WI38 (cell line): ENCODE measurements around the gene MRPL23.
"Not testable (repeated sequence)": the region's sequence is repeated elsewhere in the genome, so short reads cannot be mapped to it uniquely, and the experiment has no call there.

Experiments used
- H3K4me3 ChIP-seq: 2 replicates; pipeline ENCODE4 v1.5.1; 2011; ENCODE audit warnings: low read depth, mild to moderate bottlenecking, control low read depth, low read length
- TF ChIP-seq, protein P1 (sequence below): IDR thresholded peaks from 2 replicates; pipeline ENCODE4 v1.5.1; 2012; ENCODE audit warnings: low read depth, mild to moderate bottlenecking, control low read depth, low read length

The MRPL23 gene

DNA sequence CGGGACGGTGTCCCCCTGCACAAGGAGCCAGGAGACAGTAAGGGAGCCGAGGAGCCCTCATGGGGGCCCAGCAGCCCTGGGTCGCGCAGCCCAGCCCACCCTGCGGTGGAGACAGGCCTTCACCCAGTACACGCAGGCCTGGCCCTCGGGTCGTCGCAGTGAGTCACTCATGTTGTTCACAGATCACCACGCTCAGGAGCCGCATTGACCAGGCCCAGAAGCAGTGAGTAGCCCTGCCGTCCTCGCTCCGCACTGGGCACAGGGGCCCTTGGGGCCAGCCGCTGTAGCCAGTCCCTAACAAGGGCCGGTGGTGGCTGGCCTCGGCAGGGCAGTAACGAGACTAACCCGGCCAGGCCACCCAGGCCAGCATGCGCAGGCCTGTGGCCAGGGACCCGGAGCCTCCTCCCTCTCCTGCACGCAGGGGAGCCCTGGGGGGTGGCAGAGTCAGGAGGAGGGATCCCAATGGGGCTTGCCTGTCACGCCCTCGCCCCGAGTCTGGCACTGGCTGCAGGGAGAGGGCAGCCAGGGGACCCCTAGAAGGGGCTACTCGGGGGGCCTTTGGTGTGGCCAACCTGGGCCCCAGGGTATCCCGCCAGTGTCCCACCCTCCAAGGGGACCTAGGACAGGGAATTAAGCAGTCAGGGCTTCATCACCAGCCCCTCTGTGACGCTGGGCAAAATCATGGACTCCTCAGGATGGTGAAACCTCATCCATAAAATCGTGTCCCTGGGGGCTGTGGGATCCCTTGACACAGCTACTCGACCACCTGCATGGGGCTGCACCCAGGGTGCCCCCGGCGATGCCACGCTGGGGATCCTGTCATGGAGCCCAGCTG is 10.1 kb upstream of the MRPL23 start:
- TF ChIP-seq, protein P1, sequence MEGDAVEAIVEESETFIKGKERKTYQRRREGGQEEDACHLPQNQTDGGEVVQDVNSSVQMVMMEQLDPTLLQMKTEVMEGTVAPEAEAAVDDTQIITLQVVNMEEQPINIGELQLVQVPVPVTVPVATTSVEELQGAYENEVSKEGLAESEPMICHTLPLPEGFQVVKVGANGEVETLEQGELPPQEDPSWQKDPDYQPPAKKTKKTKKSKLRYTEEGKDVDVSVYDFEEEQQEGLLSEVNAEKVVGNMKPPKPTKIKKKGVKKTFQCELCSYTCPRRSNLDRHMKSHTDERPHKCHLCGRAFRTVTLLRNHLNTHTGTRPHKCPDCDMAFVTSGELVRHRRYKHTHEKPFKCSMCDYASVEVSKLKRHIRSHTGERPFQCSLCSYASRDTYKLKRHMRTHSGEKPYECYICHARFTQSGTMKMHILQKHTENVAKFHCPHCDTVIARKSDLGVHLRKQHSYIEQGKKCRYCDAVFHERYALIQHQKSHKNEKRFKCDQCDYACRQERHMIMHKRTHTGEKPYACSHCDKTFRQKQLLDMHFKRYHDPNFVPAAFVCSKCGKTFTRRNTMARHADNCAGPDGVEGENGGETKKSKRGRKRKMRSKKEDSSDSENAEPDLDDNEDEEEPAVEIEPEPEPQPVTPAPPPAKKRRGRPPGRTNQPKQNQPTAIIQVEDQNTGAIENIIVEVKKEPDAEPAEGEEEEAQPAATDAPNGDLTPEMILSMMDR, result no peak
- H3K4me3 ChIP-seq, result no peak overlapping the region

DNA sequence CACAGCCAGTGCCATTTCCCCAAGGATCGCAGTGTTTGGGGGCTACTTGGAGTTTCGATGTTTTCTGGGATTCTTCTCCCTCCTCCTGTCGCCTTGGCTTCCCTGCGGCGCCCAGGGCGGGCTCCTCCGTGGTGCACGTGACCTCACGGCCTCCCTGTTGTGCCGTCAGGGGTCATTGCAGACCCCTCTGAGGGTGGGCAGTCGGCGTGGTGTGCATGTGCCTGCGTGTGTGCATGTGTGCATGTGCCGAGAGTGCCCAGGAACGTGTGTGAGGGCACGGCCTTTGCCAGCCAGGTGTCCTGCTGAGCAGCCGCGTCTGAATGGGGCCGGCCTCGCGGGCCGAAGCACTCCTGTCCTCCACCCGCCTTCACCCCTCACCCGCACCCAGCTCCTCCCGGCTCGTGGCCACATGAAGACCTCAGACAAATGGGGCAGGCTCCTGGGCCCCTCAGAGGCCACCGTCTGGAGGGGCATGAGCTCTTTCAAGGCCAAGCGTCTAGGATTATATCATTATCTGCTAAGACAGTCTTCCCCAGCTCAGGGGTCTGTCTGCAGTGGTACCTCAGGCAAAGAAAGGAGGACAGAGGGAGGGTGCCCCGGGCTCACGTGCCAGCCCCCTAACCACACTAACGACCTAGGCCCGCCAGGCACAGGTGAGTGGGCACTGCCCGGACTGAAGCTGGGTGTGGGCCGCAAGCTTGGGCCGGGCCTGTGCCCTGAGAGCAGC is 9.4 kb upstream of the MRPL23 start:
- no peak overlapping the region for H3K4me3 ChIP-seq
- TF ChIP-seq, protein P1, result no peak

DNA sequence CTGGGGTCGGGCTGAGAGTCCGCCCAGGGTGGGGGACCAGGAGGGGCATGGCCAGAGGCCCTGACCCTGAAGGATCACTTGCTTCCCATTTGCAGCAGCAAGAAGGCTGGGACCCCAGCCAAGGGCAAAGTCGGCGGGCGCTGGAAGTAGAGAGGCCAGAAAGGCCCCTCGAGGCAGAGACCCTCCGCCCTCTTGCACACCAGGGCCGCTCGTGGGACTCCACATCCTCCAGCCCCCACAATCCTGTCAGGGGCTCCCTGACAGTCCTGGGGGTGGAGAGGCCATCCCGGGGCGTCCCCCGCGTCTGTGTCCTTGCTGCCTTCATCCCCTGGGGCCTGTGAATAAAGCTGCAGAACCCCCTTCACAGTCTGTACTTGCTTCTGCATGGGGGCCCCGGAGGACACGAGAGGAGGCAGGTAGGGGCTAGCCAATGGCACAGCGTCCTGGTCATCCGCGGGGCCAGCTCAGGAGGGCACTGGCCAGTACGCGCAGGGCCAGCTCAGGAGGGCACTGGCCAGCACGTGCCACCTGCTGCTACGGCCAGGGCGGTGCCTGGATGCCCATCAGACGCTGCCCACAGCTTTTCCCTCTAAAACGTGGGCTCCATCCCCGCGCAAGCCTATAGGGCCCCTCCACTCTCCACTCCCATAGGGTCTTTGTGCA is 8.7 kb upstream of the MRPL23 start:
- TF ChIP-seq, protein P1, result no peak
- H3K4me3 ChIP-seq, result no peak overlapping the region

DNA sequence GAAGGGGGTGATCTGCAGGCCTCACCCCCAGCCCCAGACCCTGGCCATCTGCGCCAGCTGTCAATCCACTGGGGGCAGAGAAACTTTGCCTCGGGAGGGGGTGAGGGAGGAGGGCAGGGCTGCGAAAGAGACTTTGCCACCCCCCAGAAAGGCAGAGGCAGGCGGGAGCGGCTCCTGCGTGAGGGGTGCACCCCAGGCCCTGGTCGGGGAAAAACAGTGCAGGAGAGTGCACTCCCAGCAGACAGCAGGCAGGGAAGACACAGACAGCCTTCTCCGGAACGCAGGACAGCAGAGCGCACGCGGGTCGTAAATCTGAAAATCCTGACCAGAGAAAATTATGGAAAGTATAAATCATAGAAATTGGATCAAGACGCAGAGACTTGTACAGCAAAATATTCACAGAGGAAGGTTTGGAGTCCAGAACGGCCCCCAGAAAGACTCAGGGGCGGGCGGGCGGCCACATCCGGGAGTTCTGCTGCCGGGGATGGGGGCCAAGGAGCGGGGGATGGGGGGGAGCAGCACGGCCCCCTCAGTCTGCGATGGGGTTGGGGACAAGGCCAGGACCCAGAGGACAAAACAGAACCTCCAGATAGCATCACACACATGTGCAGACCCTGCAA is 8.0 kb upstream of the MRPL23 start:
- TF ChIP-seq, protein P1, result no peak

DNA sequence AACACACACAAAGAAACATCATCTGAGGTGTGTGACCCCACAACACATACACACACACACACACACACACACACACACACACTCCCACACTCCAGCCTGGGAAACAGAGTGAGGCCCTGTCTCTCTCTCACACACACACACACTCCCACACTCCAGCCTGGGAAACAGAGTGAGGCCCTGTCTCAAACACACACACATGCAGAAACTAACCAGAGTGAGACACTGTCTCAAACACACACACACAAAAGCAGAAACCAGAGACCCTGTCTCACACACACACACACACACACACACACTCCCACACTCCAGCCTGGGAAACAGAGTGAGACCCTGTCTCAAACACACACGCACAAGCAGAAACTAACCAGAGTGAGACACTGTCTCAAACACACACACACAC is 7.3 kb upstream of the MRPL23 start:
- H3K4me3 ChIP-seq, result not testable (repeated sequence)

More for the DNA sequence above, 8.0 kb upstream of the MRPL23 start:
- H3K4me3 ChIP-seq, result no peak overlapping the region

DNA sequence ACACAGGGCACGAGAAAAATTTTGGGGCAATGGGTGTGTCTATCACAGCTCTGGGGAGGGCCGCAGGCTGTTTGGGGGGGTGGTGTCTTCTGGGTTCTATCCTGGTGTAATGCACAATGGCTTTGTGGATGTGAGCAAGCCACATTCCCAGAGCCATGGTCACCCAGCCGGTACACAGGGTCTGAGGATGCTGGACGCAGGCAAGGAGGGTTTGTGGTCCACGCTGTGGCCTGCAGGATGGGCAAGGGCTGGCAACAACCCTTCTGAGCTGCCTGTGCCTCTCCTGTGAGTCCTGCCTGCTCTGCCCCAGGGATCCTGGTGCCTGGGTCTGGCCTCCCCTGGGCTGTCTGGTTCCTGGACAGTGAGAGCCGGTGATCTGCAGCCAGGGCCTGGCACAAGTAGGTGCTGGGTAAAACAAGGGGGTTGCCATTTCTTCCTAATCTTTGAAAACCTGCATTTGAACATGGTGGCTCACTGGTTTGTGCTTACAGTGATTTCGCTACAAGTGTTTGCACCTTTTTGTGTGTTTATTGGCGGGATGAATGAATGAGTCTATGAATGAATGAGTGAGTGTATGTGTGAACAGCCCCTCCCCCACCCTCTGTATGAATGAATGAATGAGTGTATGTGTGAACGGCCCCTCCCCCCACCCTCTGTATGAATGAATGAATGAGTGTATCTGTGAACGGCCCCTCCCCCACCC is 4.4 kb upstream of the MRPL23 start:
- no peak overlapping the region for H3K4me3 ChIP-seq
- TF ChIP-seq, protein P1, result no peak

DNA sequence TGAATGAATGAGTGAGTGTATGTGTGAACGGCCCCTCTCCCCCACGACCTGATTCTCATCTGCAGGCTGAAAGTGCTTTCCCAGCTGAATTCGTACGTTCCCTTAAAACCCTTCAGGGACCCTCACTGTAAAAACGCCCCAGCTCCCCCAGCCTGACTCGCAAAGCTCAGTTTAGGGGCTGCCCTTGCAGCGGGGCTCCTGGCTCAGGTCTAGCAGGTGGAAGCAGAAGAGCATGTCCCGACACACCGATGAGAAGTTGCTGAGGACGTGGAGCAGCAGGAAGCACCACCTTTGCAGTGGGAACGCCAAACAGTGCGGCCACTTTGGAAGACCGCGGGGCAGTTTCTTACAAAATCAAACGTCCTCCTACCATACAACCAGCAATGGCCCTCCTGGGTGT is 3.6 kb upstream of the MRPL23 start:
- TF ChIP-seq, protein P1, result no peak
- no peak overlapping the region for H3K4me3 ChIP-seq
